Ishikawa (cell line): ENCODE data around the gene KRT77.

Source experiments
- FOXM1 ChIP-seq: IDR thresholded peaks from 2 replicates; pipeline ENCODE4 v1.6.1; 2012; ENCODE audit warnings: low read depth, borderline replicate concordance
- RAD21 ChIP-seq: IDR thresholded peaks from 2 replicates; pipeline ENCODE4 v1.6.1; 2012; ENCODE audit warnings: low read depth

GRCh38 chr12:52688481-52688880 lies 14.8 kb downstream of the KRT77 start:
- TF ChIP-seq RAD21 (no peak), FOXM1 (no peak)
